Measurements from ENCODE around the gene ACAP1. TPM values are rescaled to one million over a fixed set of nuclear protein-coding genes. Genes with fewer than 3 reads are reported as not detected.

Gene ACAP1
- total RNA-seq, 6 experiments from 2014 or later: 3.2 to 6.4 (median 4.9) TPM

GRCh38 chr17:7313088-7313889 is 23.0 kb upstream of the ACAP1 start:
- H3K4me1 Mint-ChIP-seq (ENCODE audit: low read depth): peaks cover 61% of the 10 kb centered on the region
- H3K4me3 Mint-ChIP-seq: peak overlapping the region; percentile 87
- DNase-seq: no peak
- TF ChIP-seq CTCF (IDR thresholded peaks at IDR 0.05): peak; percentile 59; the same call in 1 of the 2 replicates
- peaks cover 67% of the 10 kb centered on the region for H3K36me3 Mint-ChIP-seq (ENCODE audit: low read depth)
- H3K27ac Mint-ChIP-seq: peak overlapping the region; percentile 78
- H3K27me3 Mint-ChIP-seq (ENCODE audit: insufficient read depth): peaks cover 21% of the 10 kb centered on the region
- no peaks in the 10 kb centered on the region for H3K9me3 Mint-ChIP-seq

GRCh38 chr17:7313890-7314718 is 22.2 kb upstream of the ACAP1 start:
- H3K4me3 Mint-ChIP-seq: peak overlapping the region; percentile 87
- TF ChIP-seq CTCF (IDR thresholded peaks at IDR 0.05): no peak
- DNase-seq: peak; percentile 62
- H3K27ac Mint-ChIP-seq: peak overlapping the region; percentile 78
- peaks cover 60% of the 10 kb centered on the region for H3K36me3 Mint-ChIP-seq (ENCODE audit: low read depth)
- no peaks in the 10 kb centered on the region for H3K9me3 Mint-ChIP-seq
- H3K4me1 Mint-ChIP-seq (ENCODE audit: low read depth): peaks cover 59% of the 10 kb centered on the region
- peaks cover 21% of the 10 kb centered on the region for H3K27me3 Mint-ChIP-seq (ENCODE audit: insufficient read depth)

- Mint-ChIP-seq H3K27me3 (ENCODE audit: insufficient read depth) (peaks cover 21% of the 10 kb centered on the region), H3K4me1 (ENCODE audit: low read depth) (peaks cover 50% of the 10 kb centered on the region), H3K4me3 (peak within 1 kb of the TSS; percentile 87), H3K9me3 (no peaks in the 10 kb centered on the region), H3K36me3 (ENCODE audit: low read depth) (peaks cover 52% of the 10 kb centered on the region), H3K27ac (peak within 1 kb of the TSS; percentile 78)
- no peak for TF ChIP-seq CTCF (IDR thresholded peaks at IDR 0.05)
- DNase-seq: peak; percentile 69
Measured at GRCh38 chr17:7314719-7315569, 21.4 kb upstream of the ACAP1 start, which contains the start of gene GPS2. Gene GPS2 (minus strand): TSS chr17:7315360. CDS start chr17:7315052, 308 bp downstream.

GRCh38 chr17:7315570-7316235 is 20.6 kb upstream of the ACAP1 start:
- no peak for TF ChIP-seq CTCF (IDR thresholded peaks at IDR 0.05)
- Mint-ChIP-seq H3K36me3 (ENCODE audit: low read depth) (peaks cover 45% of the 10 kb centered on the region), H3K4me3 (peak overlapping the region; percentile 87), H3K4me1 (ENCODE audit: low read depth) (peaks cover 43% of the 10 kb centered on the region), H3K9me3 (no peaks in the 10 kb centered on the region), H3K27me3 (ENCODE audit: insufficient read depth) (peaks cover 17% of the 10 kb centered on the region), H3K27ac (peak overlapping the region; percentile 74)
- DNase-seq: no peak

Data from HFFc6 (cell line).